ENCODE results near the gene TRPM1.

Gene TRPM1

DNA sequence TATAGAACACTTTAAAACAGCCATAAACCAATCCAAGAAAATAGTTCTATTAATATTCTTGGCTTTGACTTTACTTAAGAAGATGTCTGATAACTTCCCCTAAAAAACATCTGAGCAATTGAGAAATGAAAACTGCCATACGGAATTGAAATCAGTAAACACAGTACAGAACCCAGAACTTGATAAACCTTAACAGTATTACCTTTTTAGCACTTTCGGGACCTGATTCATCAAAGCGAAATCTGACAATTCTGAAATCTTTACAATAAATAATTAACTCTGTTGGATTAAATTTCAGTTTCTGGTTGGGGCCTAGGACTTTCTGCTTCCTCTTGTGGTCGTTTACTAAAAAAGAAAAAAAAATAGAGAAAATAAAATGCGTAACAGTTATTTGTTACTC lies 127.4 kb downstream of the TRPM1 start:
- Histone ChIP-seq H3K4me1 (ENCODE audit: low read length) (peaks cover 29% of the 10 kb centered on the region), H3K4me2 (ENCODE audit: low read depth, low read length) (no peak overlapping the region), H3K27me3 (replicated peaks; ENCODE audit: insufficient read depth, low read length) (no peaks in the 10 kb centered on the region), H3F3A (ENCODE audit: insufficient read depth, low read length) (peaks cover 5% of the 10 kb centered on the region; the same call in 1 of the 2 replicates), H2AFZ (ENCODE audit: low read length) (no peak overlapping the region), H4K20me1 (ENCODE audit: insufficient read depth, low read length) (no peaks in the 10 kb centered on the region; the same call in 1 of the 2 replicates), H3K9me3 (replicated peaks; ENCODE audit: insufficient read depth, low read length) (no peaks in the 10 kb centered on the region), H3K9ac (ENCODE audit: low read length) (no peak overlapping the region), H3K9me2 (replicated peaks; ENCODE audit: insufficient read depth, low read length) (no peaks in the 10 kb centered on the region), H3K4me3 (ENCODE audit: low read length) (no peak overlapping the region), H3K36me3 (replicated peaks; ENCODE audit: insufficient read depth, low read length) (peaks cover 30% of the 10 kb centered on the region), H3K79me2 (ENCODE audit: low read length) (peaks cover 99% of the 10 kb centered on the region), H3K27ac (ENCODE audit: low read length) (no peak overlapping the region)
- DNase-seq = no peak
- no peak for TF ChIP-seq CTCF (IDR thresholded peaks at IDR 0.05; ENCODE audit: low read length)
- TF ChIP-seq EZH2phosphoT487 (IDR thresholded peaks at IDR 0.05; ENCODE audit: low read length) = no peak
- TF ChIP-seq EZH2 (optimal IDR thresholded peaks at IDR 0.05; ENCODE audit: low read depth, low read length) = no peak

GRCh38 chr15:30973379-30973778 lies 128.1 kb downstream of the TRPM1 start:
- Histone ChIP-seq H3K27me3 (replicated peaks; ENCODE audit: insufficient read depth, low read length) (no peaks in the 10 kb centered on the region), H3K4me1 (ENCODE audit: low read length) (peaks cover 22% of the 10 kb centered on the region), H3K36me3 (replicated peaks; ENCODE audit: insufficient read depth, low read length) (peaks cover 30% of the 10 kb centered on the region), H3K4me2 (ENCODE audit: low read depth, low read length) (no peak overlapping the region), H3K79me2 (ENCODE audit: low read length) (peaks cover 95% of the 10 kb centered on the region), H3K9ac (ENCODE audit: low read length) (no peak overlapping the region), H4K20me1 (ENCODE audit: insufficient read depth, low read length) (no peaks in the 10 kb centered on the region; the same call in 1 of the 2 replicates), H3K9me3 (replicated peaks; ENCODE audit: insufficient read depth, low read length) (no peaks in the 10 kb centered on the region), H3K9me2 (replicated peaks; ENCODE audit: insufficient read depth, low read length) (no peaks in the 10 kb centered on the region), H3K27ac (ENCODE audit: low read length) (no peak overlapping the region), H2AFZ (ENCODE audit: low read length) (no peak overlapping the region), H3K4me3 (ENCODE audit: low read length) (no peak overlapping the region), H3F3A (ENCODE audit: insufficient read depth, low read length) (peaks cover 5% of the 10 kb centered on the region; the same call in 1 of the 2 replicates)
- TF ChIP-seq CTCF (IDR thresholded peaks at IDR 0.05; ENCODE audit: low read length) (no peak), EZH2phosphoT487 (IDR thresholded peaks at IDR 0.05; ENCODE audit: low read length) (no peak), EZH2 (optimal IDR thresholded peaks at IDR 0.05; ENCODE audit: low read depth, low read length) (no peak)
- no peak for DNase-seq

- H3K36me3 ChIP-seq (replicated peaks; ENCODE audit: insufficient read depth, low read length) = peaks cover 43% of the 10 kb centered on the region
- no peaks in the 10 kb centered on the region for H3K27me3 ChIP-seq (replicated peaks; ENCODE audit: insufficient read depth, low read length)
- no peak overlapping the region for H3K9ac ChIP-seq (ENCODE audit: low read length)
- peaks cover 5% of the 10 kb centered on the region; the same call in 1 of the 2 replicates for H3F3A ChIP-seq (ENCODE audit: insufficient read depth, low read length)
- no peak overlapping the region for H2AFZ ChIP-seq (ENCODE audit: low read length)
- H3K27ac ChIP-seq (ENCODE audit: low read length) = no peak overlapping the region
- no peak for DNase-seq
- no peak overlapping the region for H3K4me2 ChIP-seq (ENCODE audit: low read depth, low read length)
- H3K4me3 ChIP-seq (ENCODE audit: low read length) = no peak overlapping the region
- no peaks in the 10 kb centered on the region for H3K9me3 ChIP-seq (replicated peaks; ENCODE audit: insufficient read depth, low read length)
- H4K20me1 ChIP-seq (ENCODE audit: insufficient read depth, low read length) = no peaks in the 10 kb centered on the region
- TF ChIP-seq CTCF (IDR thresholded peaks at IDR 0.05; ENCODE audit: low read length) = no peak
- TF ChIP-seq EZH2 (optimal IDR thresholded peaks at IDR 0.05; ENCODE audit: low read depth, low read length) = no peak
- TF ChIP-seq EZH2phosphoT487 (IDR thresholded peaks at IDR 0.05; ENCODE audit: low read length) = no peak
- peaks cover 19% of the 10 kb centered on the region for H3K4me1 ChIP-seq (ENCODE audit: low read length)
- H3K79me2 ChIP-seq (ENCODE audit: low read length) = peaks cover 82% of the 10 kb centered on the region
- no peaks in the 10 kb centered on the region for H3K9me2 ChIP-seq (replicated peaks; ENCODE audit: insufficient read depth, low read length)
Measured at GRCh38 chr15:30969724-30970123, 131.8 kb downstream of the TRPM1 start.
